ENCODE data around the gene TEX51. TPM values are rescaled to one million over a fixed set of nuclear protein-coding genes. Genes with fewer than 3 reads are reported as not detected.

The TEX51 gene
- polyA plus RNA-seq, 3 donors from 2014 or later = not detected

GRCh38 chr2:126946318-126947102 lies 47.8 kb downstream of the TEX51 start:
- H3K4me1 Mint-ChIP-seq = no peaks in the 10 kb centered on the region
- peaks cover 9 to 20% (median 9%) of the 10 kb centered on the region in 3 donors for H3K27me3 Mint-ChIP-seq (ENCODE audit: low read depth in 3 of 3)
- H3K36me3 Mint-ChIP-seq = peaks cover 0 to 3% (median 0%) of the 10 kb centered on the region in 3 donors
- peaks cover 0 to 9% (median 4%) of the 10 kb centered on the region in 6 donors for H3K9me3 Mint-ChIP-seq
- H3K27ac Mint-ChIP-seq = no peak overlapping the region
- DNase-seq = no peak
- no peak overlapping the region for H3K4me3 Mint-ChIP-seq

GRCh38 chr2:126947103-126947429 lies 48.4 kb downstream of the TEX51 start:
- Mint-ChIP-seq H3K36me3 (peaks cover 0 to 3% (median 0%) of the 10 kb centered on the region in 3 donors), H3K27ac (no peak overlapping the region), H3K4me1 (no peaks in the 10 kb centered on the region), H3K27me3 (ENCODE audit: low read depth in 3 of 3) (peaks cover 9 to 17% (median 9%) of the 10 kb centered on the region in 3 donors), H3K4me3 (no peak overlapping the region), H3K9me3 (peaks cover 0 to 9% (median 4%) of the 10 kb centered on the region in 6 donors)
- no peak for DNase-seq

GRCh38 chr2:126949775-126950174 lies 51.1 kb downstream of the TEX51 start:
- no peak for DNase-seq
- H3K27me3 Mint-ChIP-seq (ENCODE audit: low read depth in 3 of 3) = peaks cover 5 to 10% (median 9%) of the 10 kb centered on the region in 3 donors
- H3K9me3 Mint-ChIP-seq = peaks cover 0 to 3% (median 0%) of the 10 kb centered on the region in 6 donors
- no peaks in the 10 kb centered on the region for H3K4me1 Mint-ChIP-seq
- no peaks in the 10 kb centered on the region for H3K36me3 Mint-ChIP-seq
- H3K27ac Mint-ChIP-seq = no peak overlapping the region
- H3K4me3 Mint-ChIP-seq = no peak overlapping the region

GRCh38 chr2:126950504-126950903 lies 51.8 kb downstream of the TEX51 start:
- Mint-ChIP-seq H3K36me3 (no peaks in the 10 kb centered on the region), H3K27me3 (ENCODE audit: low read depth in 3 of 3) (peaks cover 5 to 12% (median 8%) of the 10 kb centered on the region in 3 donors), H3K27ac (no peak overlapping the region), H3K4me1 (no peaks in the 10 kb centered on the region), H3K9me3 (peaks cover 0 to 5% (median 0%) of the 10 kb centered on the region in 6 donors), H3K4me3 (no peak overlapping the region)
- DNase-seq = no peak

Other genes with a start within 250 kb of the TEX51 start
- 100 to 1,000 TPM; 164 to 231 (median 178) TPM for gene GYPC, start 242.7 kb upstream of the TEX51 start, polyA plus RNA-seq
- 100 to 1,000 TPM; 110 to 169 (median 167) TPM for gene BIN1, start 208.3 kb downstream of the TEX51 start, polyA plus RNA-seq

Measured in immature natural killer cell (primary cell).